Loucy (cell line): Measurements from ENCODE around the gene HELB.

Source experiments
- CTCF ChIP-seq: fragments of 200-600 bp; sonication (generic); conservative IDR thresholded peaks from 2 replicates; pipeline ENCODE4 v1.5.1; 2014; ENCODE audit warnings: mild to moderate bottlenecking, antibody characterized with exemption, low read length
- EZH2phosphoT487 ChIP-seq: fragments of 200-600 bp; IDR thresholded peaks from 2 replicates; pipeline ENCODE4 v1.6.1; 2018; ENCODE audit warnings: antibody characterized with exemption, mild to moderate bottlenecking, moderate library complexity, borderline replicate concordance

- TF ChIP-seq CTCF (no peak), EZH2phosphoT487 (no peak)
These were observed 2.1 kb downstream of the HELB start for GRCh38 chr12:66304296-66304900.
